Measurements from ENCODE around the gene HPCAL4.

DNA sequence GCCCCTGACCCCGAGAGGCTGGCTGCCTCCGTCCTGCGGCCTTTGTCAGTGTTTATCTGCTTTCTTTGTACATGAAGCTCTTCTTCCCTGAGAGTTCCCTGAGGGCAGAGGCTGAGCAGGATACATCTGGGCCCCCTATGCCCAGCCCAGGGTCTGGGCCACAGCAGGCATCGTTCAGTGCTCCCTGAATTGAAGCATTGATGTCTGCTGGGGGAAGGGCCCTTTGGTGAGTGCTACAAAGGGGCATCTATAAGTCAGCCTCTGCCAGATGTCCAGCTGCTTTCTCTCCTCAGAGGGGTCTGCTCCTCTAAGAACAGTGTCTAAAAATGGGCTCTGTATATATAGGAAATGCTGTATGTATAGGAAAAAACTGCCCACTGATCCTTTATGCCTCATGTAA lies 53.9 kb downstream of the HPCAL4 start:
- TF ChIP-seq, protein P1, sequence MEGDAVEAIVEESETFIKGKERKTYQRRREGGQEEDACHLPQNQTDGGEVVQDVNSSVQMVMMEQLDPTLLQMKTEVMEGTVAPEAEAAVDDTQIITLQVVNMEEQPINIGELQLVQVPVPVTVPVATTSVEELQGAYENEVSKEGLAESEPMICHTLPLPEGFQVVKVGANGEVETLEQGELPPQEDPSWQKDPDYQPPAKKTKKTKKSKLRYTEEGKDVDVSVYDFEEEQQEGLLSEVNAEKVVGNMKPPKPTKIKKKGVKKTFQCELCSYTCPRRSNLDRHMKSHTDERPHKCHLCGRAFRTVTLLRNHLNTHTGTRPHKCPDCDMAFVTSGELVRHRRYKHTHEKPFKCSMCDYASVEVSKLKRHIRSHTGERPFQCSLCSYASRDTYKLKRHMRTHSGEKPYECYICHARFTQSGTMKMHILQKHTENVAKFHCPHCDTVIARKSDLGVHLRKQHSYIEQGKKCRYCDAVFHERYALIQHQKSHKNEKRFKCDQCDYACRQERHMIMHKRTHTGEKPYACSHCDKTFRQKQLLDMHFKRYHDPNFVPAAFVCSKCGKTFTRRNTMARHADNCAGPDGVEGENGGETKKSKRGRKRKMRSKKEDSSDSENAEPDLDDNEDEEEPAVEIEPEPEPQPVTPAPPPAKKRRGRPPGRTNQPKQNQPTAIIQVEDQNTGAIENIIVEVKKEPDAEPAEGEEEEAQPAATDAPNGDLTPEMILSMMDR (IDR thresholded peaks at IDR 0.05; ENCODE audit: borderline replicate concordance, extremely low read depth, low read length, poor library complexity, severe bottlenecking), result no peak
- no peak for TF ChIP-seq EZH2 (IDR thresholded peaks at IDR 0.05; ENCODE audit: borderline replicate concordance, low read depth, low read length, severe bottlenecking)
